HG03108 (cell line): ENCODE measurements around the gene CAMK4.

Experiments
- ATAC-seq: cut with Tn5 transposase; IDR thresholded peaks from one replicate; pipeline ENCODE4 v1.9.1; 2021; ENCODE audit warnings: moderate library complexity; ENCODE audit not compliant: unreplicated experiment

Gene CAMK4

DNA sequence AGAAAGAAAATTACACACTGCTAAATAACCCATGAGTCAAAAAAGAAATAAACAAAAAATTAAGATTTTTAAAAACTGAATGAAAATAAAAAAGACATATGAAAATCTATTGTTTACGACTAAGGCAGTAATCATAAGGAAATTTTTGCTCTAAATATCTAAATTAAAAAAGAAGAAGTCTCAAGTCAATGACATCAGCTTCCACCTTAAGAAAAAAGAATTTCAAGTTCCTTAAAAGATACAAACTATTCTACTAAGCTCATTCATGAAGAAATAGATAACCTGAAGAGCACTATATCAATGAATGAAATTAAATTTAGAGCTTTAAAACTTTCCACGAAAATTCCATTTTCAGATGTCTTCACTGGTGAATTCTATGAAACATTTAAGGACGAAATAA lies 303.9 kb downstream of the CAMK4 start:
- no peak for ATAC-seq

DNA sequence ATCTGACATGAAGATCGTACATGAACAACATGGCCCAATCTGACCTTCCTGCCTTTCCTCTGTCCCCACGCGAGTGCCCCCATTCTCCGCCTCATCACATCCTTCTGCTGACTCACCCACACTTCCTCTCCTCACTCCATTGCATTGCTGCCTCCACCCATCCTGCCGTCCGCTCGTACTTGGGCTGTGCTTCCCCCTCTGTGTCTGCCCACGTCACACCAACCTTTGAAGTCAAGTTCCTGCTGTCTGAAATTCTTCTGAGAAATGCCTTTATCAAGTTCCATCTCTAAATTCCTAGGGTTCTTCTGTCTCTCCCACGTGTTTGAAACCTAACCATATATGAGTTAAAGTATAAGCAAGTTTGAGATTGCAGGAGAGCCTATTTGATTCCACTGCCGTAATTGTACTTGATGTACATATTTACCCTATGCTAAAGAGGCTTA lies 306.1 kb downstream of the CAMK4 start:
- ATAC-seq, result peak; percentile 85

DNA sequence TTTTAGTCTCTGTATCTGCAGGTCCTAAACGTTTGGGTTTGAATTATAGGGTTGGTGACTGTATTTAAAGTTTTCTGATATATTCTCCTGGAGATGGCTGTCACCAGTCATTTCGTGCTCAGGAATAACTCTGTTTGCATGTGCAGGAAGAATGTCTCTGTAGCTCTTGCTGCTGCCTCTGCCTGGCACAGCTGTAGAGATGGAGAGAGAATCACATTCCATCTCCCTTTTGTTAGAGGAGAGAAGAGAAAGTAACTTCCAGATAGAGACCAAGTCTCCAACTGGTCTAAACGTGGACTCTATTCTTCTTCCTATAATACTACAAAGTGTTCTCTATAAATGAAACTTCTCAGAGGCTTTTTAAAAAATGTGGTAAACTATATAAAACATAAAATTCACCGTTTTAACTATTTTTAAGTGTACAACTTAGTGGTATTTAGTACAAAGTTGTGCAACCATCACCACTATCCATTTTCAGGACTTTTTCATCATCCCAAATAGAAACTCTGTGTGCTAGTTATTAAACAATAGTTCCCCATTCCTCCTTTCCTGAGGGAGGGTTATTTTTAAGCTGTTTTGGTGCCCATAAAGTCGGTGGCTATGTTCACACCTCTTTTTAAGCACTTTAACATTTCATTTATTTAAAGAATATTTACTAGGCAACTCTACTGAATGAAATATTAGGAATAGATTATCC lies 308.9 kb downstream of the CAMK4 start:
- ATAC-seq, result no peak

- no peak for ATAC-seq
Observed at GRCh38 chr5:111535879-111536549, 311.8 kb downstream of the CAMK4 start.

DNA sequence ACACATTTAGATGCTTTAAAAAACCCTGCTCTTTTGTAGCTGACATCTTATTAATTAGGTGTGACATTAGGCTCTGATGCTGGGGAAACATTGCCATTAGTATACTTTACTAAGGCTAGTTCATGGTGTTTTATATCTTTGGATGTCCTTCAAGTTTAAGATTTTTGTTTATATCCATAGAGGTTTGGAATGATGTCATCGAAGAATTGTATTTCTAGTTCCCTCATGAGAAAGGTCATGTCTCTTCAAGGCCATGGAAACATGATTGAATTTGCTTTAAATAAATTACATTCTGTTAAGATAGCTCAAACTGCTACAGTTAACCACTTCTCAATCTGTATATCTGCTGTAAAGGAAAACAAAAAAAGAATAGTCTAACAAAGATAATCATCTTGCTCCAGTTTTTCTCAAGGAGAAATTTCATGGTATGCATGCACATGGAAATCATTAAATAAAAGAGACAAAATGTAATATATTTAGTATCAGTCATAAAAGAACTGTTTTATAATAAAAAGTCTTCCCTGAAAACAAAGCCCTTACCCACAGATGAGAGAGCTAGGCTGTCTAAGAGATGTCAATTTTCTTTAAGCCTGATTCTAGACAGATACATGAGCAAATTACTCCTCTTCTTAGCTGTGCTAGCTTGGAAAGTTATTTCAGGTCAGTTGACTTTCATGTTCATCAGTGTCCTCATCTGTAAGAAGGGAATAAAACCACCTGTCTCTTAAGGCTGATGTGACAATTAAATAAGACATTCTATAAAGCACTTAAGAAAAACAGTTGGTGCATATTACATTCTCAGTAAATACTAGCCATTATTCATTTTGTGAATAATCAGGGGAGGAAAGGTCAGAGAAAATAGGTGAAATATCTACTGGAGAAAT lies 313.2 kb downstream of the CAMK4 start:
- ATAC-seq, result no peak
